NCI-H69 (cell line): ENCODE results near the gene HOXA4.
A peak's percentile ranks its signal among the peaks of the same experiment; 100 is the strongest.

Source experiments
- DNase-seq: peaks from one replicate; lab custom pipeline; 2025; lab: John Stamatoyannopoulos, UW

Gene HOXA4

GRCh38 chr7:27130540-27131389 is at the start of gene HOXA4:
Gene HOXA4 (minus strand): TSS chr7:27130757. CDS start chr7:27130733, 24 bp downstream.
- no peak for DNase-seq

- DNase-seq: peak; percentile 90
These were observed 49.2 kb upstream of the HOXA4 start for GRCh38 chr7:27179503-27180430.

- DNase-seq: no peak
These were observed 48.5 kb upstream of the HOXA4 start for GRCh38 chr7:27179030-27179429.

- DNase-seq: no peak
These were observed 47.8 kb upstream of the HOXA4 start for GRCh38 chr7:27178366-27178765.

- DNase-seq: peak; percentile 34
These were observed 47.3 kb upstream of the HOXA4 start for GRCh38 chr7:27177795-27178320.

GRCh38 chr7:27176962-27177794 is 46.6 kb upstream of the HOXA4 start:
- DNase-seq: no peak

- no peak for DNase-seq
These were observed 45.9 kb upstream of the HOXA4 start for GRCh38 chr7:27176524-27176845.

GRCh38 chr7:27175626-27176523 is 45.3 kb upstream of the HOXA4 start:
- no peak for DNase-seq

GRCh38 chr7:27174874-27175625 is 44.5 kb upstream of the HOXA4 start:
- peak; percentile 61 for DNase-seq

GRCh38 chr7:27173956-27174873 is 43.7 kb upstream of the HOXA4 start, which contains the start of gene HOXA10:
Gene HOXA10 (minus strand): TSS chr7:27174320. CDS start chr7:27174306, 14 bp downstream.
- DNase-seq: peak; percentile 86

GRCh38 chr7:27173511-27173955 is 43.0 kb upstream of the HOXA4 start:
- DNase-seq: peak; percentile 85

- peak; percentile 91 for DNase-seq
These were observed 42.4 kb upstream of the HOXA4 start for GRCh38 chr7:27172823-27173510.

GRCh38 chr7:27172315-27172774 is 41.8 kb upstream of the HOXA4 start:
- peak; percentile 86 for DNase-seq

- peak; percentile 69 for DNase-seq
These were observed 41.2 kb upstream of the HOXA4 start for GRCh38 chr7:27171637-27172314.

GRCh38 chr7:27171325-27171636 is 40.7 kb upstream of the HOXA4 start:
- peak; percentile 69 for DNase-seq

- peak; percentile 21 for DNase-seq
These were observed 40.1 kb upstream of the HOXA4 start for GRCh38 chr7:27170426-27171324.
